Measurements from ENCODE around the gene LY6G6D. TPM values are rescaled to one million over a fixed set of nuclear protein-coding genes. Genes with fewer than 3 reads are reported as not detected.

The LY6G6D gene
- total and polyA plus RNA-seq, 2 of the 13 experiments (the other 11 are each of a cell fraction or from before 2014, with no cell fraction given), result not detected

- TF ChIP-seq SP4 (CRISPR knock-in tag; IDR thresholded peaks at IDR 0.05), result peak; percentile 80
- no peak for TF ChIP-seq ZNF431 (CRISPR knock-in tag; IDR thresholded peaks at IDR 0.05; ENCODE audit: borderline replicate concordance, low read depth)
- TF ChIP-seq ZNF614 (CRISPR knock-in tag; IDR thresholded peaks at IDR 0.05; ENCODE audit: borderline replicate concordance), result peak; percentile 72
- no peak for TF ChIP-seq EHMT2 (IDR thresholded peaks at IDR 0.05; ENCODE audit: borderline replicate concordance, low read depth, low read length)
- TF ChIP-seq ZNF329 (CRISPR knock-in tag; IDR thresholded peaks at IDR 0.05; ENCODE audit: low read depth), result no peak
- peak; percentile 5; the same call in 1 of the 2 replicates for TF ChIP-seq MNT (IDR thresholded peaks at IDR 0.05)
- peak; percentile 88 for TF ChIP-seq XRCC5 (optimal IDR thresholded peaks at IDR 0.05; ENCODE audit: low read length)
- TF ChIP-seq, protein P1, sequence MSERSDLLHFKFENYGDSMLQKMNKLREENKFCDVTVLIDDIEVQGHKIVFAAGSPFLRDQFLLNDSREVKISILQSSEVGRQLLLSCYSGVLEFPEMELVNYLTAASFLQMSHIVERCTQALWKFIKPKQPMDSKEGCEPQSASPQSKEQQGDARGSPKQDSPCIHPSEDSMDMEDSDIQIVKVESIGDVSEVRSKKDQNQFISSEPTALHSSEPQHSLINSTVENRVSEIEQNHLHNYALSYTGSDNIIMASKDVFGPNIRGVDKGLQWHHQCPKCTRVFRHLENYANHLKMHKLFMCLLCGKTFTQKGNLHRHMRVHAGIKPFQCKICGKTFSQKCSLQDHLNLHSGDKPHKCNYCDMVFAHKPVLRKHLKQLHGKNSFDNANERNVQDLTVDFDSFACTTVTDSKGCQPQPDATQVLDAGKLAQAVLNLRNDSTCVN (CRISPR knock-in tag; IDR thresholded peaks at IDR 0.05; ENCODE audit: borderline replicate concordance), result peak; percentile 46; the same call in 1 of the 2 replicates
- TF ChIP-seq EZH2 (conservative IDR thresholded peaks at IDR 0.05; ENCODE audit: low read depth, low read length), result no peak
- TF ChIP-seq SOX5 (CRISPR knock-in tag; IDR thresholded peaks at IDR 0.05; ENCODE audit: borderline replicate concordance), result no peak; the same call in 1 of the 2 replicates
- TF ChIP-seq IRF9 (CRISPR knock-in tag; IDR thresholded peaks at IDR 0.05; ENCODE audit: borderline replicate concordance), result no peak
- 0 out of 2 replicates have a peak, but pooled peaks have one; percentile 8 for TF ChIP-seq TMF1 (CRISPR knock-in tag; IDR thresholded peaks at IDR 0.05; ENCODE audit: low read depth)
- no peak; the same call in 1 of the 2 replicates for TF ChIP-seq ZNF460 (CRISPR knock-in tag; IDR thresholded peaks at IDR 0.05; ENCODE audit: borderline replicate concordance)
- TF ChIP-seq ZNF138 (CRISPR knock-in tag; IDR thresholded peaks at IDR 0.05; ENCODE audit: low read depth), result no peak
- no peak for TF ChIP-seq ZNF446 (CRISPR knock-in tag; IDR thresholded peaks at IDR 0.05)
- TF ChIP-seq THAP8 (CRISPR knock-in tag; IDR thresholded peaks at IDR 0.05; ENCODE audit: borderline replicate concordance), result no peak; the same call in 1 of the 2 replicates
- TF ChIP-seq ZNF609 (CRISPR knock-in tag; IDR thresholded peaks at IDR 0.05; ENCODE audit: borderline replicate concordance), result peak; percentile 74; the same call in 1 of the 2 replicates
- no peak for TF ChIP-seq ZNF562 (CRISPR knock-in tag; IDR thresholded peaks at IDR 0.05; ENCODE audit: borderline replicate concordance)
- no peak for TF ChIP-seq ZNF619 (CRISPR knock-in tag; IDR thresholded peaks at IDR 0.05)
- TF ChIP-seq ZNF549 (CRISPR knock-in tag; IDR thresholded peaks at IDR 0.05), result no peak
- no peak for TF ChIP-seq RBFOX2 (IDR thresholded peaks at IDR 0.05; ENCODE audit: low read depth, low read length)
Measured at GRCh38 chr6:31729515-31729978, 14.4 kb downstream of the LY6G6D start (continued).

Data from HepG2 (cell line).